CD1c-positive myeloid dendritic cell (primary cell): ENCODE data around the gene PKP1.

Source experiments
- DNase-seq: peaks from one replicate; pipeline ENCODE4 v3.0.0-alpha.2; 2016; ENCODE audit errors: extremely low spot score

Gene PKP1

DNA sequence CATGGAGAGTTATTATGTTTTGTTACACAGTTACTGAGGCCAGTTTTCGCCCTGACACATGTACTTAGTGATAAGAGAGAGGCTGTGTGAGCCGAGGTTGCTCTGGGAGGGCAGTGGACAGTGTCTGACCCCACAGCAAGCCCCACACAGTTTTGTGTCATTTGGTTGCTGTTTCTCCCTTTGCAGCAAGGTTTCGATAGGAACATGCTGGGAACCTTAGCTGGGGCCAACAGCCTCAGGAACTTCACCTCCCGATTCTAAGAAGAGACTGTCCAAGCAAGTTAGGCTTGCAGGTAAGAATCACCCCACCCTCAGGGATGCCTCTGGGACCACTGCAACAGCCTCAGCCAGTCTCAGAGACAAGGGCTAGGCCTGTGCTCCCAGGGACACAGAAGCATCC, 45.3 kb downstream of the PKP1 start:
- no peak for DNase-seq

DNA sequence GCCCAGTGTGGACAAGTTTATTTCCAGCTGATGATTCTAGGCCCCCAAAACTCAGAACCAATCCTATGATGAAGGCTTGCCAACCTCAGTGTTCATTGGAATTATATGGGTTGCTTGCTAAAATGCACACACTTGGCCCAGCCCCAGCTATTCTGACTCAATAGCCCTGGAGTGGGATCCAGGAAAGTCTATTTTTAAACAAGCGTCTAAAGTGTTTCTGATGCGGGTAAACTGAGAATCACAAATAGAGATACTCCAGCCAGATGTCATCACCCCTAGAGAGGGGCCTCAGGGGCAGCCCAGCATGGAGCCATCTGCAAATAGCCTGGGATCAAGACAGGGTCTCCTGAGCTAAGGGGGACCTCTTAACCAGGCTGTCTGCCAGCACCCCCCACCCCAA, 46.0 kb downstream of the PKP1 start:
- no peak for DNase-seq

DNA sequence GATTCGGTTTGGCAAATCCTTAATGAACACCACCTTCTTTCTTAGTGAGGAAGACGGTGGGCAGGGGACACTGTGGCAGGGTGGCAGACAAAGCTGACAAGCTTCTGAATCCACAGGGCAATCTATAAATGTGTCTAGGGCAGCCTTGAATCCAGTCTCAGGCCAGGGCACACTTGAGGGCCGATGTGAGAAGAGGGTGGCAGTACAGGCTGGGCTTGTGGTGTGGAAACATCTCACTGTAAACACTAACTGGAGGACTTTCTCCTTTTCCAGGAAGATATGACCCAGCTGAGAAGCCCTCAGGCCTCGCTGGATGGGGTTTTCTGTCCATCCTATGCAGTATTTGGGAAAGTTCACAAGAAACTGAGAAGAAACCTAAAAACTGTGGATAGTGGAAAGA, 46.5 kb downstream of the PKP1 start:
- DNase-seq: no peak

DNA sequence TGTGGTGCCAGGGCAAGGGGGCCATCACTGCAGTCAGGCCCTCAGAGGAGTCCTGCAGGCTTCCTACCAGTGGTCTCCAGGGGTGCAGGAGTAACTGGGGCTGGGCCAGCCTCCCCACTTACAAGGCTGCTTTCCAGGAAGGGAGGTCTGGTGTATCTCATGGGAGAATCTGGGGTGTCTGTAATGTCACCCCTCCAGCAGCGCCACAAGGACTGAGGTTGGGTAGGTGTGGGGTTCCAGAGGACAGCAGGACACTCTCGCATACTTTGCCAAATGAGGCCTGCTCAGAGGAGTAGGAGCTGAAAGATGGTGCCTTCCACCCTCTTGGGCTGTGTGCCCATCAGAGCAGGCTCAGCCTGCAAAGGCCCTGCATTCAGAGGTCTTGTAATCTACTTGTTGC, 47.2 kb downstream of the PKP1 start:
- DNase-seq: no peak

DNA sequence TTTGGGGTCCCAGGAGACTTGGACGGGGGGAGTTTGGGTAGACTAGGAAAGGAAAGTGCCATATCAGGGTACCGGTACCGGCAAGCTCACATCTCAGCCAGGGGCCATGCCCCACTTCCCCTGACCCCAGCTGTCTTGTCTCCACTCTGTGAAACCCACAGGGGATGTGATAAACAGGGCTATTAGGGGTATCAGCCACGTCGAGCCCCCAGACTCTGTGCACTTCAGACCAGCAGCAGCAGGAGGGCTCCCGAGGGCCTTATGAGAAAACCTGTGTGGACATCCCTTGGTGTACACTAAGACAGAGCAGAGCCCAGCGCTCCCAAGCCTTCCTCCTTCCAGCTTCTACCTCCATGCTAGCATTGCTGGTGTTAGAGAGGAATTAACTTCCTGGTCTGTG, 47.9 kb downstream of the PKP1 start:
- no peak for DNase-seq

DNA sequence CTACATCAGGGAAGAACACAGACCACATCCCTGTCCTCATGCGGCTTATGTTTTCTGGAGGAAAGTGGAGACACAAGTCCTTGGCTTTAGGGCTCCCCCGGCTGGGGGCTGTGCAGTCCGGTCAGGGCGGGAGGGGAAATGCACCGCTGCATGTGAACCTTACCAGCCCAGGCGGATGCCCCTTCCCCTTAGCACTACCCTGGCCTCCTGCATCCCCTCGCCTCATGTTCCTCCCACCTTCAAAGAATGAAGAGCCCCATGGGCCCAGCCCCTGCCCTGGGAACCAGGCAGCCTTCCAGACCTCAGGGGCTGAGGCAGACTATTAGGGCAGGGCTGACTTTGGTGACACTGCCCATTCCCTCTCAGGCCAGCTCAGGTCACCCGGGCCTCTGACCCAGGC, 48.7 kb downstream of the PKP1 start:
- no peak for DNase-seq

DNA sequence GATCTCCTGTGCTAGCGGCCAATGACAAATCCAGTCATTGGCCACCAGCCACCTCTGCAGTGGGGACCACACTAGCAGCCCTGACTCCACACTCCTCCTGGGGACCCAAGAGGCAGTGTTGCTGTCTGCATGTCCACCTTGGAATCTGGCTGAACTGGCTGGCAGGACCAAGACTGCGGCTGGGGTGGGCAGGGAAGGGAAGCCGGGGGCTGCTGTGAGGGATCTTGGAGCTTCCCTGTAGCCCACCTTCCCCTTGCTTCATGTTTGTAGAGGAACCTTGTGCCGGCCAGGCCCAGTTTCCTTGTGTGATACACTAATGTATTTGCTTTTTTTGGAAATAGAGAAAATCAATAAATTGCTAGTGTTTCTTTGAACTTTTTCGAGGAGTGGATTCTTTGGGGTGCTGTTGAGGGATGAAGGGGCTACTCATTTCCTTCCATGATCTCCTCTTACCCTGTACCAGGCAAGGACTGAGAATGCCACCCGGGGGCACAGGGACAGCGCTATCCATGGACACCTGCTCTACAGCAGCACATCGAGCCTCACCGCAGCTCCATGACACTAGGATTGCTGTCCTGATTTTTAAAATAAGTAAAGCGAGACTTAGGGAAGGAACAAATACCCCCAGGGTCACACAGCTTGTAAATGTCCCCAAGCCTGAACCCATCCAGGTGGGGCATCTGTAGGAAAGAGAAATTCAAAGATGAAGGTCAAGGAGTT, 49.5 kb downstream of the PKP1 start:
- no peak for DNase-seq

DNA sequence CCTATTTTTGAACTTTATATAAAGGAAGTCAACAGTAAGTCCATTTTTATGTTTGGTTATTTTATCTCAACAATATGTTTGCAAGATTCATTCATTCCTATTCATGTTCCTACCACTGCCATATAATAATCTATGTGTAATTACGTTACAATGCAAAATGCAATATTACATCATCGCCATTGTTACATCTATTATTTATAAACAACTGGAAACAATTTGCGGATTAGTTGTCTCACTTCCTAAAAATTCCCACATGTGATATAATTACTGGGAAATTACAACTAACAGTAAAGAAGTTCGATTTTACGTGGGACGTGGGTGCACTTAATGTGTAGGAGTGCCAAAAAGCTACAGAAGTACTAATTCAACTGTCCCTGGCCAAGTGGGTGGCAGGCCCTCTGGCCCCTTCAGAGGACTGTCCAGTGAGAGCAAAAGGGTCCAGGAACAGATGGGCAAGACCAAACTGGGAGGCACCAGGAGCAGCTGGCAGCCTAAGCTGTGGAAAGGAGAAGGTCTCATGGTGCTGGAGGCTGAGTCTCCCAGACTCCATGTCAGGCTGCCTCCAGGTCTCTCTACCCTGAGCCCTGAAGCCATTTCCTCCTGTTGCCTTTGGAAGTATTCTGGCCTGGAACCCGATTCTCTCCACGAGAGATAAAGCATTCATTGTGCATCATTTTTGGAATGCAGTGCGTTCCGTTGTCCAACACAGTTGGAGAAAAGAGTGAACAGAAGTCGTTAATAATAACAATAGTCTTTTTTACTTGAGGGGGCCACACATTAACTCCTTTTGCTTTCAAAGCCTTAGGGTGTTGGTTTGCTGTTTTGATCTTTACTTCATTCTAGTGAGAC, 51.2 kb downstream of the PKP1 start:
- DNase-seq: no peak

DNA sequence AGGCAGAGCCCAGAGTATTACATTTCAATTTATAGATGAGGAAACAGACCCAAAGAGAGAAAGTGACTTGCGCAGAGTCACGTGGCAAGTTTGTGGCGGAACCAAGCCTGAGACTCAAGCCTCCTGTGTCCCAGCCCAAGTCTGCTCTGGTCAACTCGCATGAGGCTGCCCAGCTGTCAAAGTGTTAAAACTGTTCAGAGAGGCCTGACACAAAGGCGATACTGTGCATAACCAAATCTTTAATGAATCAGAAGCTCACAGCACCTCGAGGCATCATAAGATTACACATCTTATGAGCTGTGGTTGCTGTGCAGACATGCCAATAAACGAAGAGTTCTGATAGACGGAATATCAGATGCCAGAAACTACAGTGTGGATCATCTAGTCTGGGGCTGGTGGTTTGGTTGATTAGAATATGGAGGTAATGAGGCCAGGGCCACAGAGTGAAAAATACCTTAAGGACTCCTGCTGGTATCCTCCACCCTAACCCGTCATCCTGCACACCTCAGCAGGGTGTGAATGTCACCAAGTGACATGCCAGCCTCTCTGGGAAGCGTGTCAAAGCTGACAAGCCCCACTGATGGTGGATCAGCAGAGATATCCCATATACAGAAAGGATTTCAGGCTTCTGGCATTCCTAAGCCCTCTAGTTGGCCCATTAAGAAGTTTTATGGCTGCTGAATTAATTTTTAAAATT, 52.0 kb downstream of the PKP1 start:
- no peak for DNase-seq

DNA sequence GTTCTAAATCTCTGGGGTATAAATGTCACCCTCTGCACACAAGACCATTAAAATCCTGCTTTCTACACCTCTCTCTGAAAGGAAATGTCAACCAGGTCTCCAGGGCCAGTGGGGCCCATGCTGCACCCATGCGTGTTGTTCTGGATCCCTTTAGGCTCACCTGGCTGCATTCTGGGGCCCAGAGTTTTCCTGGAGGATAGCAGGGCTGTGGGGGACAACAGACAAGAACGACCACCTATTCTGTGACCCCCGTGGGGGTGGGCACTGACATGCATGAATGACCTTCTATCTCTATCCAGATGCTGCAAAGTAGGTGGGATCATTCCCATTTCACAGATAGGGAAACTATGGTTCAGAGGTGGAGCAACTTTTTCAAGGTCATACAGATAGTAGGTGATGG, 52.6 kb downstream of the PKP1 start:
- no peak for DNase-seq

DNA sequence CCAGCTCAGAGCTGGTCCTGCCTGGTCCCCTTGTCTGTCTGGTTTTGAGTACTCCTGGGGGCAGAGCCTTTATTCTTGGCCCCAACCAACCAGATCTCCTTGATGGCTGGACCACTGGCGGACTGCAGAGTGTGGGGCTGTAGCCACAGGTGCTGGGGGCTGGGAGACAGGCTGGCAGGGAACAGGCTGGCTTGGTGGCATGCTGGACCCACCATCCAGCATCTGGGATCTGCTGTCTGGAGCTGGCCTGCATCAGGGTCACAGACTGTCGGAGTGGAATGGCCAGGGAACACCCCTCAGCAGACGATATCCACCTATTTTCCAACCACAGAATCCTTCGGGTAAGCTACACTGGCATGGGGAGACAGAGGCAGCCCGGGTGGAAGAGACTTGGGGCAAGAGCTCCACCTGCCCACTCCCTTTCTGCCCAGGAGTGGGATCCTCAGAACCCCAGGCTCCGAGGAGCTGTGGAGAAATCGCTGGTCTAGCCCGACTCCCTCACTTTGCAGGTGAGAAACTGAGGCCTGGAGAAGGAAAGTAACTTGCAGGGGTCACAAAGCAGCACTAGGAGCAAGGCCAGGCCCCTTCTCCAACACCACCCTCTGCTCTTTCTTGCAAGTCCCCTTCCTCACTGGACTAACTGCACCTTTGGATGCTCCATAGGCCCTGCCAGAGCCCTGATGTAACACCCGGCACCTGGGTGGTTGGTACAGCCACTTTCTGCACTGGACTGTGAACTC, 53.6 kb downstream of the PKP1 start:
- no peak for DNase-seq

DNA sequence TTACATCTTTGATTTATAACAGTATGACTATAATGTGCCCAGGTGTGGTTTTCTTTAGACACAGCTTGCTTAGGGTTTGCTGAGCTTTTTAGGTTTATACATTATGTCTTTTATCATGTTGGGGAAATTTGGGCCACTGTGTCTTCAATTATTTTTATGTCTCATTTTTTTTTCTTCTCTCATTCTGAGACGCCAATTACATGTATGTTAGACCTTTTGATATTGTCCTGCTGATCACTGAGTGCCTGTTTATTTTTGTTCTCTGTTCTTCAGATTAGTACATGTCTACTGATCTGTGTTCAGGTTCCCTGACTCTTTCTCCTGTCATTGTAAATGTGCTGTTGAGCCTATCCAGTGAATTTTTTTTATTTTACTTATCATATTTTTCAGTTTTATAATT, 58.1 kb downstream of the PKP1 start:
- no peak for DNase-seq

DNA sequence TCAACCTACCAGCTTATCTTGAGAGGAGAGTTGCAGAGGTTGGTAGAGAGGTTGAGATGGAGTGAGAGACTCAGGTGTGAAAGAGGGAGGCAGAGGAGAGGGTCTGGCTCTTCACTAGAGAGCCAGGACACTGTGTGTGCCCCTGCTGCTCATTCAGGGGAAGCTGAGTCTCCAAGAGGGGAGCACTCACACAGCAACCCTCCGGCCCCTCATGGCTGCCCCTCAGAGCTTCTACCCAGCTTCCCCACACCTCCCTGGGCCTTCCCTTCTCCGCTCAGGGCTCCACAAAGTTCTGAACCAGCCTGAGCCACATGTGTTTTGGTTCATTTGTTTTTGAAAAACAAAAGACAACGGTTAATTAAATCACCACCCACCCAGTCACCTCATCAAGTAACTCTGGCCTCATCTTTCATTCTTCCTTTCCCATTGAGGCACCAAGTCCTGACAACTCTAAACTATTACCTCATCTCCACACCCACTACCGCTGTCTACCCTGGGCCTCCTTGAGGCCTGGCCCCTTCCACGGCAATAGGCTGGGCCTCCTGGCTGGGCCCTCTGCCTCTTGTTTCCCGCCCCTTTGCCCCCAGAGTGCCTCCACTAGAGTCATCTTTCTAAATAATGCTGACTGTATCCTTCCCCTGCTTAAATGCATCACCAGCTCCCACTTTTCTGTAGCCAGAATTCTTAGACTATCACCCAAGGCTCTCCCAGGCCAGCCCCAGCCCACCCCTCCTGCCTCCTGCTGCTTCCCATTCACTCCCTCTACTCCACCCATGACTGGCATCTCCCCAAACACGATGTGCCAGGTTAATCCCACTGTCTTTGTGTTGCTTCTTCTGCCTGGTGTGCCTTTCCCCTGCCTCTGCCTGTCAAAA, 61.1 kb downstream of the PKP1 start:
- DNase-seq: no peak

DNA sequence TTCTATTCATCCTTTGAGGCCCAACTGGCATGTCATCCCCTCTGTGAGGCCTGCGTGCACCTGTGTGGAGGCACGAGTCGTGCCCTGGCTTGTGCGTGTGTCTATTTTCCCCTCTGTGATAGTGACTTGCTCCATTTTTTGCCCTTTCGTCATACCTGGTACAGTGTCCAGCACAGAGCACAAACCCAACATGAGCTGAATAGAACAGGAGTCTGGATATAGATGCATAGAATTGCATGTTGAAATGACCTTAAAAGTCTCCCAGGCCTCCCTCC, 61.7 kb downstream of the PKP1 start:
- no peak for DNase-seq

DNA sequence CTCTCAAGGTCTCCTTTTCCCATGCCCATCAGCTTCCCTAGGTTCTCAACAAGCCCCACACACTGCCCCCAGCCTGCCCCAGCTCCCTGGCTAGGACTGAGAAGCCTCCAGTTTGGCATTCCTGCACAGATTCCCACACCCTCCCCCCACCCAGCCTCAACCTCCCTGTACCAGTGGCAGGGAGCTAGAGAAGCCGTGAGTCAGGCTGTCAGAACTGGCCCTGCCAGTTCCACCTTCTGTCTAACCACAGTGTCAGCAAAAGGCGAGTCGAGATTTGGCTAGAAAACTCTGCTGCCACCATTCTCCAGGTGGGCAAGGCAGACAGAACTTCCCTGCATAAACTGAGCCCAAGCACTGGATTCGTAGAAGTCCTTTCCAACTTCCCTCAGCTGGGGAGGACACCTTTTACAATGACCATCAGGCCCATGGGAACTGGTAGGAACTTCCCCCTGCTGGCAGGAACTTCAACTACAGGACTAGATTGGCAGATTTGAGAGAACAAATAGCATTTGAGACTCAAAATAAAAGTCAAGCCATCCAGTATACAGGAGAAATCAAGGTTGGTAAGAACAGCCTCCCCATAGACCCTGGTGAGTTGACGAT, 63.1 kb downstream of the PKP1 start:
- DNase-seq: peak; percentile 41

DNA sequence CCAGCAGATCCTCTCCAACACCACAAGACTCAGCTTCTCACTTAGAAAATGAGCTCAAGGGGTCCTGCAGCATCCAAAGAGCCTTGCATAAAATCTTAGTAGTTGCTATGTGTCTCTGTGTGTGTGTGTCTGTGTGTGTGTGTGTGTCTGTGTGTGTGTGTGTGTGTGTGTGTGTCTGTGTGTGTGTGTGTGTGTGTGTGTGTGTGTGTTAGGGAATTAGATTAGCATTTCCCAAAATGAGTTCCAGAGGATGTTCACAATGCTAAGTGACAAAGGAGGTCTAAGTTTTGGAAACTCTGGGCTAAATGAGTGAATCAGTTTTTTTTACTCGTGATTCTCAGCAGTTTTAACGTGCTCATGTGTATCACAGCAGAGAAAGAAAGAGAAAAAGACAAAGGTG, 63.7 kb downstream of the PKP1 start:
- DNase-seq: no peak

DNA sequence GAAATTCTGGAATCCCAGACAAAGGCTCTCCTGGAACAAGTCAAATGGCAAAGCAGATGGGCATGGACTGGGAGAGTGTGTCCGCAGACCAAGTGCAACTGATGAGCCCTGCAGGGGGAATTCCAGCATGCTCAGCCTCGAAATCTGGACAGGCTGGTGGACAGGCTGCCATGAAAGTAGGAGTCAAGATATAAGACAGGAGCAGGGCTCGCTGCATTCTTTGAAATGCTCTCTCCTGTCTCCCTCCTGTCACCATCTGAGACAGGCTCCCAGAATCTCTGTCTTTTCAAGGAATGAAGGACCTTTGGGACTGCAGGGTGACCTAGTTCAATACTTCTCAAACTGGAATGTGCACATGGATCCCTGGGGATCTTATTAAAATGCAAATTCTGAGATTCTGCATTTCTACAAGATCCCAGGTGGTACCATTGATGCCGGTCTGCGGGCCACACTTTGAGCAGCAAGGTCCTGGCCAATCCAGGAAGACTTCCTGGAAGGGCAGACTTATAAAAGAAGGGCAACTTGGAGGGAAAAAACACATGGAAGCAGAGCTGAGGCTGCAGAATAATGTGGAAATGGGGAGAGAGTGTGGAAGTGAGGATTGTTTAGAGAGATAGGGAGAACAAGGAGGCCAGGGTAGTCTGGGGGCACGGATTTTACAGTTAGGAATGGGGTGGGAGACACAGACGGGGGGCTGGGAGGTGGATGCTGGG, 64.3 kb downstream of the PKP1 start:
- DNase-seq: no peak

DNA sequence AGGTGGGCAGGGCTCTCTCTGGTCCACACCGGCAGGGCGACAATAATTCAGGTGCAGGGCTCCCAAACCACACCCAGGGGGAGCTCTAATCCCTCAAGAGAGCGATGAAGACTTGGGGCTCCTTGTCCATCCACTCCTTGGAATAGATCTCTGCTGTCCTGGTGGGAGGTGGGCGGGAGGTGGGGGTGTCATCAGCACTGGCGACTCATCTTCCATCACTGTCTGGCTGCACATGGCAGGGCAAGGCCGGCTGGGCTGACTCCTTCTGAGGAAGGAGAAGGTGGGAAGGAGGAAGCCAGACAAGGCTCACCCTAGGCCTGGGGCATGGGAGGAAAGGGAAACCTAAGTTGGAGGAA, 64.9 kb downstream of the PKP1 start:
- DNase-seq: peak; percentile 35

DNA sequence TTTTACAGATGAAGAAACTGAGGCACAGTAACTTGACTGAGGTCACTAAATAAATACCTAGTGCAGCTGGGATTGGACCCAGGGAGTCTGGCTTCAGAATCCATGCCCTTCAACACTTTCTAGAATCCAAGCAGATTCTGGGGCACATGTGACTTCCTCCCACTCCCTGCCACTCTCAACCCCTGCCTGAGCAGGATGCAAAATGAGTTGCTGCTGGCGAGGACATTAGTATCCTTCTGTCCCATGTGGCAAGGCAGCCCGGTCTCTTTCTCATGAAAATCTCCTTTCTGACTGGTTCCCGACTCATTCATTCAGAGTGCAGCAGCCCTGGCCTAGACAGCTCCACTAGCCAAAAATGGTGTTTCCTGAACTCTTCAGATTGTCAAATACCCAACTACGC, 65.8 kb downstream of the PKP1 start:
- DNase-seq: no peak

DNA sequence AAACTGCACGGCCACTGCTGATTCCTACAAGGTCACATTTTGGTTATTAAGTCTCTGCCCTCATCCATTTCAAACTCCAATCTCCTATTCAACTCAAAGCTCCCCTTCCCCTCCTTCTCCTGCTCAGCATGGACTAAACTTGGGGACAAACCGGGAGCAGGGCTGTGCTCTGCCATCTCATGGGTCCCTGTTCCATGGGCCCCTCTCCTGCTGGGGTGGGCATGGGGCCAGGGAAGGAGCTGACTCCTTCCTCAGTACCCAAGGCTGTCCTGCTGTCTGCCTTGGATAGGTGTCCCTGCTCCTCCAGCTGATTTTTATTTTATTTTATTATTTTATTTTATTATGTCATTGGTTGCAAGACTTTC, 67.0 kb downstream of the PKP1 start:
- no peak for DNase-seq

DNA sequence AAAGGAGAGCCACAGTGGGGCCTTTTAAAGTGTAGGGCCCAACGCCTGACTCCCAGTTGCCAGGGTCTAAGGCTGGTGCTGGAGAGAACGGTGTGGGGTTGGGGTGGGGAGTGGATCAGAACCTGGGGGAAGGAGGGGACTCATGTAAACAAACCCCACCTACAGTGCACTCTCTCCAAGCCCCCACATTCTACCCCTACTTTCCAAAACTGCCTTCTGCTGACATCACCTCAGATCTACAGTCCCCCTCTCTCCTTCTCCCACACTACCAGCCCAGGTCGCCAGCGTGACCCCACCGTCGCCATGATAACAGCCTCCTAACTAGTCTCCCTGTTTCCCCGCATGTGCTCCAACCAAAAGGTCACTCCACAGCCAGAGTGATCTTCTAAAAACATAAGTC, 67.6 kb downstream of the PKP1 start:
- no peak for DNase-seq
